Hematopoietic multipotent progenitor cell treated with erythropoietin and hydrocortisone succinate and interleukin-3 and kit ligand, for 4 days (in vitro differentiated cells): Measurements from ENCODE around the gene USP17L18.
"Not testable (repeated sequence)": the region's sequence is repeated elsewhere in the genome, so short reads cannot be mapped to it uniquely, and the experiment has no call there.

Experiments
- DNase-seq: peaks from one replicate; pipeline ENCODE4 v3.0.0-alpha.2; 2015

USP17L18 gene

DNA sequence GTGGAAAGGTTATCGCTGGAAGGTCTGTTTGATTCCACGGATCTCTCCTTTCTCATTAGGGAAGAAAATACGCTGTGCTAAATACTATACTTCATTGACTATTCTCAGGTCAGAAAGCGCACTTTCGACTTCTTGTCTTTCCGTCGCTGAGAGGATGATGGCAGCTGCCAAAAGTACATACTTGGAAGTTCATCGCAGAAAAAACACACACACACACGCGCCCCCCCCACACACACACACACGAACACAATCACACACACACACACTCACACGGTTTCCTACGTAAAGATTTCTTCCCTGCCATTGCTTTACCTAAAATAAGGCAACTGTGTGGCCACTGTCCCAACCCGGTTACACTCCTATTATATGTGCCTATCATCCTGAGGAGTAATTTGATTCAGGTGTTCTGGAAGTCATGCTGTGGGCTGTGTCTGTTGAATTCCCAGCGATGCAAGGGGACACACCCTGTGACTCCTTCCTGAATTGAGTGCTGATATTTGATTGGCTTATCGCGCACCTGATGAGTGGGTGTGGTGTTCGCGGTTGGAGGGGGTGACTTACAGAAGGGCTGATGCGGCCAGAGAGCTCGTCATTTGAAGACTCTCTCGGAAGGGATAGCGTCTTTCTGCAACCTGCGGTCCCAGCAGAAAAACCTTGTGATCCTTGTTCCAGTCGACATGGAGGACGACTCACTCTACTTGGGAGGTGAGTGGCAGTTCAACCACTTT, at the start of gene USP17L18:
TSS of gene USP17L18 (plus strand) at position 678 of the 728 bp plus-strand sequence. CDS start at position 678, 0 bp downstream.
- DNase-seq: peak; percentile 0

DNA sequence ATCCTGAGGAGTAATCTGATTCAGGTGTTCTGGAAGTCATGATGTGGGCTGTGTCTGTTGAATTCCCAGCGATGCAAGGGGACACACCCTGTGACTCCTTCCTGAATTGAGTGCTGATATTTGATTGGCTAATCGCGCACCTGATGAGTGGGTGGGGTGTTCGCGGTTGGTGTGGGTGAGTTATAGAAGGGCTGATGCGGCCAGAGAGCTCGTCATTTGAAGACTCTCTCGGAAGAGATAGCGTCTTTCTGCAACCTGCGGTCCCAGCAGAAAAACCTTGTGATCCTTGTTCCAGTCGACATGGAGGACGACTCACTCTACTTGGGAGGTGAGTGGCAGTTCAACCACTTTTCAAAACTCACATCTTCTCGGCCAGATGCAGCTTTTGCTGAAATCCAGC, 38.1 kb upstream of the USP17L18 start, which contains the start of gene USP17L10:
TSS of gene USP17L10 (plus strand) at position 301 of the 400 bp plus-strand sequence. CDS start at position 301, 0 bp downstream.
- DNase-seq: not testable (repeated sequence)

GRCh38 chr4:9214701-9215100, 33.7 kb upstream of the USP17L18 start:
- DNase-seq: not testable (repeated sequence)

GRCh38 chr4:9215105-9215504, 33.3 kb upstream of the USP17L18 start, which contains the start of gene USP17L11:
Gene USP17L11 (plus strand): TSS chr4:9215405. CDS start chr4:9215405, 0 bp downstream.
- DNase-seq: not testable (repeated sequence)

DNA sequence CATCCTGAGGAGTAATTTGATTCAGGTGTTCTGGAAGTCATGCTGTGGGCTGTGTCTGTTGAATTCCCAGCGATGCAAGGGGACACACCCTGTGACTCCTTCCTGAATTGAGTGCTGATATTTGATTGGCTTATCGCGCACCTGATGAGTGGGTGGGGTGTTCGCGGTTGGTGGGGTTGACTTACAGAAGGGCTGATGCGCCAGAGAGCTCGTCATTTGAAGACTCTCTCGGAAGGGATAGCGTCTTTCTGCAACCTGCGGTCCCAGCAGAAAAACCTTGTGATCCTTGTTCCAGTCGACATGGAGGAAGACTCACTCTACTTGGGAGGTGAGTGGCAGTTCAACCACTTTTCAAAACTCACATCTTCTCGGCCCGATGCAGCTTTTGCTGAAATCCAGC, 28.6 kb upstream of the USP17L18 start, which contains the start of gene USP17L12:
TSS of gene USP17L12 (plus strand) at position 301 of the 400 bp plus-strand sequence. CDS start at position 301, 0 bp downstream.
- not testable (repeated sequence) for DNase-seq

- DNase-seq: not testable (repeated sequence)
These were observed 23.8 kb upstream of the USP17L18 start, which contains the start of gene USP17L13 for GRCh38 chr4:9224596-9224995. Gene USP17L13 (plus strand): TSS chr4:9224896. CDS start chr4:9224896, 0 bp downstream.

GRCh38 chr4:9230249-9230648, 18.2 kb upstream of the USP17L18 start:
- not testable (repeated sequence) for DNase-seq

DNA sequence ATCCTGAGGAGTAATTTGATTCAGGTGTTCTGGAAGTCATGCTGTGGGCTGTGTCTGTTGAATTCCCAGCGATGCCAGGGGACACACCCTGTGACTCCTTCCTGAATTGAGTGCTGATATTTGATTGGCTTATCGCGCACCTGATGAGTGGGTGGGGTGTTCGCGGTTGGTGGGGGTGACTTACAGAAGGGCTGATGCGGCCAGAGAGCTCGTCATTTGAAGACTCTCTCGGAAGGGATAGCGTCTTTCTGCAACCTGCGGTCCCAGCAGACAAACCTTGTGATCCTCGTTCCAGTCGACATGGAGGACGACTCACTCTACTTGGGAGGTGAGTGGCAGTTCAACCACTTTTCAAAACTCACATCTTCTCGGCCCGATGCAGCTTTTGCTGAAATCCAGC, 14.3 kb upstream of the USP17L18 start, which contains the start of gene USP17L15:
TSS of gene USP17L15 (plus strand) at position 301 of the 400 bp plus-strand sequence. CDS start at position 301, 0 bp downstream.
- DNase-seq: not testable (repeated sequence)

- not testable (repeated sequence) for DNase-seq
These were observed 10.0 kb upstream of the USP17L18 start for GRCh38 chr4:9238461-9238860.

- not testable (repeated sequence) for DNase-seq
These were observed 4.9 kb upstream of the USP17L18 start, which contains the start of gene USP17L17 for GRCh38 chr4:9243579-9243978. Gene USP17L17 (plus strand): TSS chr4:9243879. CDS start chr4:9243879, 0 bp downstream.

GRCh38 chr4:9253078-9253477, 4.6 kb downstream of the USP17L18 start, which contains the start of gene USP17L19:
Gene USP17L19 (plus strand): TSS chr4:9253378. CDS start chr4:9253378, 0 bp downstream.
- DNase-seq: not testable (repeated sequence)

- not testable (repeated sequence) for DNase-seq
These were observed 9.4 kb downstream of the USP17L18 start, which contains the start of gene USP17L20 for GRCh38 chr4:9257824-9258223. Gene USP17L20 (plus strand): TSS chr4:9258124. CDS start chr4:9258124, 0 bp downstream.

GRCh38 chr4:9262572-9262971, 14.1 kb downstream of the USP17L18 start, which contains the start of gene USP17L21:
Gene USP17L21 (plus strand): TSS chr4:9262872. CDS start chr4:9262872, 0 bp downstream.
- DNase-seq: not testable (repeated sequence)

- not testable (repeated sequence) for DNase-seq
These were observed 18.9 kb downstream of the USP17L18 start, which contains the start of gene USP17L22 for GRCh38 chr4:9267319-9267718. Gene USP17L22 (plus strand): TSS chr4:9267619. CDS start chr4:9267619, 0 bp downstream.

DNA sequence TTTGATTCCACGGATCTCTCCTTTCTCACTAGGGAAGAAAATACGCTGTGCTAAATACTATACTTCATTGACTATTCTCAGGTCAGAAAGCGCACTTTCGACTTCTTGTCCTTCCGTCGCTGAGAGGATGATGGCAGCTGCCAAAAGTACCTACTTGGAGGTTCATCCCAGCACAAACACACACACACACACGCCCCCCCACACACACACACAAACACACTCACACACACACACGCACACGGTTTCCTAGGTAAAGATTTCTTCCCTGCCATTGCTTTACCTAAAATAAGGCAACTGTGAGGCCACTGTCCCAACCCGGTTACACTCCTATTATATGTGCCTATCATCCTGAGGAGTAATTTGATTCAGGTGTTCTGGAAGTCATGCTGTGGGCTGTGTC, 23.3 kb downstream of the USP17L18 start:
- not testable (repeated sequence) for DNase-seq
